Neural cell (in vitro differentiated cells): ENCODE results near the gene TIGD1.

Source experiments
- CTCF ChIP-seq: fragments of 450-650 bp; IDR thresholded peaks from 2 replicates; pipeline ENCODE4 v1.5.1; 2014; ENCODE audit warnings: antibody characterized with exemption, mild to moderate bottlenecking, moderate library complexity; ENCODE audit not compliant: poor library complexity, severe bottlenecking
- EZH2 ChIP-seq: fragments of 200-600, 300-800 bp; shearing (Covaris generic), sonication (generic); IDR thresholded peaks from 2 replicates; pipeline ENCODE4 v1.6.1; 2014; ENCODE audit warnings: antibody characterized with exemption, low read length, borderline replicate concordance, mild to moderate bottlenecking; ENCODE audit not compliant: insufficient read depth, poor library complexity, severe bottlenecking
- RAD21 ChIP-seq: fragments of 450-650 bp; conservative IDR thresholded peaks from 2 replicates; pipeline ENCODE4 v1.6.1; 2014; ENCODE audit warnings: antibody characterized with exemption, mild to moderate bottlenecking, moderate library complexity
- TAF1 ChIP-seq: IDR thresholded peaks from 2 replicates; pipeline ENCODE4 v1.6.1; 2012; ENCODE audit warnings: low read depth

- TF ChIP-seq CTCF: no peak
- no peak for TF ChIP-seq EZH2
- no peak for TF ChIP-seq TAF1
- no peak for TF ChIP-seq RAD21
Measured at GRCh38 chr2:232598293-232598692, 47.9 kb upstream of the TIGD1 start.
